SK-N-SH (cell line): Measurements from ENCODE around the gene POFUT2. TPM values are rescaled to one million over a fixed set of nuclear protein-coding genes. Genes with fewer than 3 reads are reported as not detected.

ENCODE experiments used
- CTCF ChIA-PET: fragments of 300-600, 350-600 bp; formaldehyde crosslinking; extraction: SDS; loops from one replicate; lab custom pipeline; 2021; lab: Yijun Ruan, JAX
- POLR2A ChIA-PET: fragments of 350-600 bp; sonication (Branson Sonifier 250); formaldehyde crosslinking; extraction: SDS; loops from one replicate; lab custom pipeline; 2020; ENCODE audit warnings: antibody characterized with exemption, inconsistent platforms; lab: Yijun Ruan, JAX
- DNase-seq: peaks from one replicate; pipeline ENCODE4 v3.0.0; 2012
- H2AFZ ChIP-seq: fragments of 200-600 bp; sonication (generic); 2 replicates; pipeline ENCODE4 v1.8.1; 2016; ENCODE audit warnings: antibody characterized with exemption, mild to moderate bottlenecking, low read depth
- H3F3A ChIP-seq: fragments of 200-600 bp; sonication (generic); replicated peaks from 2 replicates; pipeline ENCODE3; 2016; ENCODE audit warnings: antibody characterized with exemption, mild to moderate bottlenecking; ENCODE audit not compliant: insufficient read depth
- H3K27ac ChIP-seq, 2 experiments: fragments of 200-500 bp in 1 of 2; fragments of 200-600 bp in 1 of 2; sonication (Bioruptor generic) in 1 of 2; sonication (generic), shearing (Covaris generic) in 1 of 2; 2 replicates each; pipeline versions ENCODE4 v1.5.1 to v1.6.1; 2014 to 2016; ENCODE audit warnings: low read depth in 2 of 2, inconsistent platforms in 1 of 2, low read length in 1 of 2, mild to moderate bottlenecking in 1 of 2, mixed read lengths in 1 of 2
- H3K27me3 ChIP-seq: fragments of 200-600 bp; sonication (generic), shearing (Covaris generic); 2 replicates; pipeline ENCODE4 v1.6.1; 2016; ENCODE audit warnings: mixed run types; ENCODE audit not compliant: insufficient read depth
- H3K36me3 ChIP-seq, 2 experiments: fragments of 200-500 bp in 1 of 2; fragments of 200-600 bp in 1 of 2; sonication (Bioruptor generic) in 1 of 2; sonication (generic) in 1 of 2; replicated peaks in 1 of 2; 2 replicates each; pipeline versions ENCODE3 to v1.5.1; 2014 to 2016; ENCODE audit warnings: low read length in 1 of 2, mild to moderate bottlenecking in 1 of 2; ENCODE audit not compliant: insufficient read depth in 2 of 2, control insufficient read depth in 1 of 2
- H3K4me1 ChIP-seq, 2 experiments: fragments of 200-500 bp in 1 of 2; fragments of 200-600 bp in 1 of 2; sonication (Bioruptor generic) in 1 of 2; sonication (generic), shearing (Covaris generic) in 1 of 2; 2 replicates each; pipeline versions ENCODE4 v1.5.1 to v1.6.1; 2014 to 2016; ENCODE audit warnings: low read depth in 1 of 2, low read length in 1 of 2, mixed run types in 1 of 2; ENCODE audit not compliant: insufficient read depth in 2 of 2, control insufficient read depth in 1 of 2
- H3K4me2 ChIP-seq: fragments of 200-600 bp; sonication (generic), shearing (Covaris generic); 2 replicates; pipeline ENCODE4 v1.6.1; 2017; ENCODE audit warnings: mixed run types
- H3K4me3 ChIP-seq, 2 experiments: fragments of 200-500 bp in 1 of 2; fragments of 200-600 bp in 1 of 2; sonication (Bioruptor generic) in 1 of 2; sonication (generic), shearing (Covaris generic) in 1 of 2; 2 replicates each; pipeline versions ENCODE4 v1.5.1 to v1.8.1; 2014 to 2016; ENCODE audit warnings: low read depth in 2 of 2, inconsistent platforms in 1 of 2, low read length in 1 of 2, mild to moderate bottlenecking in 1 of 2, mixed read lengths in 1 of 2, moderate library complexity in 1 of 2
- H3K79me2 ChIP-seq: fragments of 200-600 bp; sonication (generic); 2 replicates; pipeline ENCODE4 v1.8.1; 2017; ENCODE audit warnings: mild to moderate bottlenecking; ENCODE audit not compliant: insufficient read depth
- H3K9ac ChIP-seq: fragments of 200-600 bp; sonication (generic); 2 replicates; pipeline ENCODE4 v1.6.1; 2017; ENCODE audit warnings: mixed run types
- H3K9me2 ChIP-seq: fragments of 200-600 bp; sonication (generic); 2 replicates; pipeline ENCODE4 v1.6.1; 2017; ENCODE audit warnings: mixed run types
- H3K9me3 ChIP-seq: fragments of 200-600 bp; sonication (generic); 2 replicates; pipeline ENCODE4 v1.6.1; 2017; ENCODE audit warnings: mixed run types, mild to moderate bottlenecking, moderate library complexity
- H4K20me1 ChIP-seq: fragments of 200-600 bp; sonication (generic); 2 replicates; pipeline ENCODE4 v1.6.1; 2017; ENCODE audit warnings: mild to moderate bottlenecking, mixed run types; ENCODE audit not compliant: insufficient read depth
- CHD2 ChIP-seq: fragments of 150-350 bp; IDR thresholded peaks from 2 replicates; pipeline ENCODE4 v1.6.1; 2018; ENCODE audit warnings: low read length; ENCODE audit not compliant: partially characterized antibody
- EZH2phosphoT487 ChIP-seq: fragments of 200-600 bp; sonication (generic); IDR thresholded peaks from 2 replicates; pipeline ENCODE4 v1.6.1; 2017; ENCODE audit warnings: low read depth, mixed run types, mild to moderate bottlenecking, antibody characterized with exemption, moderate library complexity, borderline replicate concordance
- FOXM1 ChIP-seq: IDR thresholded peaks from 2 replicates; pipeline ENCODE4 v1.4.0; 2012; ENCODE audit warnings: low read depth, mild to moderate bottlenecking
- GATA2 ChIP-seq: sonication (generic); formaldehyde crosslinking; IDR thresholded peaks from 2 replicates; pipeline ENCODE4 v1.5.0; 2020; ENCODE audit warnings: mild to moderate bottlenecking, missing genetic modification reagents
- JUND ChIP-seq: IDR thresholded peaks from 2 replicates; pipeline ENCODE4 v1.4.0; 2012
- MEF2A ChIP-seq: IDR thresholded peaks from 2 replicates; pipeline ENCODE4 v1.4.0; 2012; ENCODE audit warnings: low read depth, borderline replicate concordance
- RCOR1 ChIP-seq: fragments of 150-350 bp; IDR thresholded peaks from 2 replicates; pipeline ENCODE4 v1.6.1; 2017; ENCODE audit warnings: antibody characterized with exemption, low read length
- SMC3 ChIP-seq: IDR thresholded peaks from 2 replicates; pipeline ENCODE4 v1.6.1; 2012; ENCODE audit warnings: low read depth, low read length, improper control_type of control experiment
- TEAD4 ChIP-seq: IDR thresholded peaks from 2 replicates; pipeline ENCODE4 v1.4.0; 2012; ENCODE audit warnings: mild to moderate bottlenecking, borderline replicate concordance; ENCODE audit not compliant: insufficient read depth
- WGBS: methylation state at CpG from one replicate; pipeline ENCODE4 v1.1.6; 2017; ENCODE audit warnings: low lambda C conversion rate; 5-methylcytosine and 5-hydroxymethylcytosine counted together
- polyA plus RNA-seq, 3 experiments: library from polyadenylated mRNA; depleted of rRNA; stranded (reverse); fragments of >200 nt; gene quantifications; 2 replicates each; pipeline ENCODE4 v1.2.3, GENCODE V29; 2012
- TF ChIP-seq, protein P1 (sequence below): IDR thresholded peaks from 2 replicates; pipeline ENCODE4 v1.4.0; 2012; ENCODE audit warnings: low read depth, borderline replicate concordance
- TF ChIP-seq, protein P2 (sequence below): IDR thresholded peaks from 2 replicates; pipeline ENCODE4 v1.6.1; 2012; ENCODE audit warnings: mild to moderate bottlenecking, low read depth, low read length, moderate library complexity

Gene POFUT2
- polyA plus RNA-seq, 1 of the 3 experiments (the other 2 are of a cell fraction) = 53.3 TPM

DNA sequence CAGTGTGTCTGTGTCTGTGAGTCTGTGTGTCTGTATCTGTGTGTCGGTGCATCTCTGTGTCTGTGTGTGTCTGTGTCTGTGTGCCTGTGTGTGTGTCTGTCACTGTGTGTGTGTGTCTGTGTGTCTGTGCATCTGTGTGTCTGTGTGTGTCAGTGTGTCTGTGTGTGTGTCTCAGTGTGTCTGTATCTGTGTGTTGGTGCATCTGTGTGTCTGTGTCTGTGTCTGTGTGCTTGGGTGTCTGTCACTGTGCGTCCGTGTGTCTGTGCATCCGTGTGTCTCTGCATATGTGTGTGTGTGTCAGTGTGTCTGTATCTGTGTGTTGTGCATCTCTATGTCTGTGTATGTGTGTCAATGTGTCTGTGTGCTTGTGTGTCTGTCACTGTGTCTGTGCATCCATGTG is 44.7 kb upstream of the POFUT2 start:
- H3K4me2 ChIP-seq = no peak overlapping the region
- no peaks in the 10 kb centered on the region for H4K20me1 ChIP-seq
- H3K27ac ChIP-seq = no peak overlapping the region
- no peaks in the 10 kb centered on the region for H3K36me3 ChIP-seq
- H3K79me2 ChIP-seq = no peaks in the 10 kb centered on the region
- no peaks in the 10 kb centered on the region for H3K9me3 ChIP-seq
- no peak overlapping the region for H2AFZ ChIP-seq
- no peak overlapping the region for H3K9ac ChIP-seq
- H3K9me2 ChIP-seq = no peaks in the 10 kb centered on the region
- CTCF ChIA-PET = no interaction called here
- peaks cover 12 to 21% of the 10 kb centered on the region in 2 experiments; a peak in 3 of 4 replicates for H3K4me1 ChIP-seq
- H3K27me3 ChIP-seq = no peaks in the 10 kb centered on the region
- 95% methylated on average over 4 of the region's 4 CpGs for WGBS
- peaks cover 7% of the 10 kb centered on the region for H3F3A ChIP-seq
- TF ChIP-seq, protein P1, sequence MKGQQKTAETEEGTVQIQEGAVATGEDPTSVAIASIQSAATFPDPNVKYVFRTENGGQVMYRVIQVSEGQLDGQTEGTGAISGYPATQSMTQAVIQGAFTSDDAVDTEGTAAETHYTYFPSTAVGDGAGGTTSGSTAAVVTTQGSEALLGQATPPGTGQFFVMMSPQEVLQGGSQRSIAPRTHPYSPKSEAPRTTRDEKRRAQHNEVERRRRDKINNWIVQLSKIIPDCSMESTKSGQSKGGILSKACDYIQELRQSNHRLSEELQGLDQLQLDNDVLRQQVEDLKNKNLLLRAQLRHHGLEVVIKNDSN = no peak
- TF ChIP-seq TEAD4 (no peak), JUND (no peak), MEF2A (no peak), EZH2phosphoT487 (no peak), SMC3 (no peak)
- TF ChIP-seq, protein P2, sequence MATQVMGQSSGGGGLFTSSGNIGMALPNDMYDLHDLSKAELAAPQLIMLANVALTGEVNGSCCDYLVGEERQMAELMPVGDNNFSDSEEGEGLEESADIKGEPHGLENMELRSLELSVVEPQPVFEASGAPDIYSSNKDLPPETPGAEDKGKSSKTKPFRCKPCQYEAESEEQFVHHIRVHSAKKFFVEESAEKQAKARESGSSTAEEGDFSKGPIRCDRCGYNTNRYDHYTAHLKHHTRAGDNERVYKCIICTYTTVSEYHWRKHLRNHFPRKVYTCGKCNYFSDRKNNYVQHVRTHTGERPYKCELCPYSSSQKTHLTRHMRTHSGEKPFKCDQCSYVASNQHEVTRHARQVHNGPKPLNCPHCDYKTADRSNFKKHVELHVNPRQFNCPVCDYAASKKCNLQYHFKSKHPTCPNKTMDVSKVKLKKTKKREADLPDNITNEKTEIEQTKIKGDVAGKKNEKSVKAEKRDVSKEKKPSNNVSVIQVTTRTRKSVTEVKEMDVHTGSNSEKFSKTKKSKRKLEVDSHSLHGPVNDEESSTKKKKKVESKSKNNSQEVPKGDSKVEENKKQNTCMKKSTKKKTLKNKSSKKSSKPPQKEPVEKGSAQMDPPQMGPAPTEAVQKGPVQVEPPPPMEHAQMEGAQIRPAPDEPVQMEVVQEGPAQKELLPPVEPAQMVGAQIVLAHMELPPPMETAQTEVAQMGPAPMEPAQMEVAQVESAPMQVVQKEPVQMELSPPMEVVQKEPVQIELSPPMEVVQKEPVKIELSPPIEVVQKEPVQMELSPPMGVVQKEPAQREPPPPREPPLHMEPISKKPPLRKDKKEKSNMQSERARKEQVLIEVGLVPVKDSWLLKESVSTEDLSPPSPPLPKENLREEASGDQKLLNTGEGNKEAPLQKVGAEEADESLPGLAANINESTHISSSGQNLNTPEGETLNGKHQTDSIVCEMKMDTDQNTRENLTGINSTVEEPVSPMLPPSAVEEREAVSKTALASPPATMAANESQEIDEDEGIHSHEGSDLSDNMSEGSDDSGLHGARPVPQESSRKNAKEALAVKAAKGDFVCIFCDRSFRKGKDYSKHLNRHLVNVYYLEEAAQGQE = no peak
- no peak overlapping the region for H3K4me3 ChIP-seq
- POLR2A ChIA-PET = no interaction called here
- DNase-seq = no peak

DNA sequence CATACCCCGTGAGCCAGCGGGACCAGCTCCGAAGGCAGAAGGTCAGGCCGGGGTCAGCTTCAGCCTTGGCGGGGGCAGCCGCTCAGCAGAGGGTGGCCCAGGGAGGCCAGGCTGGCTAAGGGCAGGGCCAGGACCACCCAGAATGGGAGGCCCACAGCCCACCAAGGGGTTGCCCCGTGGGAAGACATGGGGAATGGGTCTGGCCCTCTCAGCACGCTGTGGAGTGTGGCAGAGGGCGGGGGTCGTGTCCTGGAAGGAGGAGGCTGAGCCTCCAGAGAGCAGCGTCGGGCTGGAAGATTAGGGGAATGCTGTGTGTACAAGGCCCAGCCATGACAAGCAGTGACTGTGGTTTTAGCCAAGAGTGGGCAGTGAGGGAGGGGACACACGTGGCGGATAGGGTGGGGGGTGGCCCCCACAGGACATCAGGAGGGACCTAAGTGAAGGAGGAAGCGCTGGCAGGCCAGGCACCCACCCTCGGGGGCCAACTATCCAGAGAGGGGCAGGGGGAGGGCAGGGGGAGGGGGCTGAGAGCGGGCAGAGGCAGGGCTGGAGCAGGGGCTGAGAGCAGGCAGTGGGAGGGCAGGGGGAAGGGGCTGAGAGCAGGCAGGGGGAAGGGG is 43.9 kb upstream of the POFUT2 start:
- no peaks in the 10 kb centered on the region for H3K9me3 ChIP-seq
- H3F3A ChIP-seq = peaks cover 7% of the 10 kb centered on the region
- H3K36me3 ChIP-seq = no peaks in the 10 kb centered on the region
- ChIA-PET CTCF (interaction anchor here (0.6 kb wide), 1 partner anchor 101 kb away, joined by 3 read pairs; no protein-coding TSS in a partner anchor), POLR2A (no interaction called here)
- H3K4me2 ChIP-seq = no peak overlapping the region
- WGBS = 78% methylated on average over 10 of the region's 17 CpGs
- H3K4me3 ChIP-seq = no peak overlapping the region
- H3K4me1 ChIP-seq = peaks cover 9 to 21% of the 10 kb centered on the region in 2 experiments; a peak in 3 of 4 replicates
- H2AFZ ChIP-seq = no peak overlapping the region
- H3K9ac ChIP-seq = 0 out of 2 replicates have a peak overlapping the region, but pooled peaks have one; percentile 62
- H3K27ac ChIP-seq = peak overlapping the region in 1 of 2 experiments; percentile 94; a peak in 1 of 4 replicates
- H3K9me2 ChIP-seq = no peaks in the 10 kb centered on the region
- no peaks in the 10 kb centered on the region for H3K27me3 ChIP-seq
- H3K79me2 ChIP-seq = no peaks in the 10 kb centered on the region
- DNase-seq = peak; percentile 70
- no peak for TF ChIP-seq EZH2phosphoT487
- TF ChIP-seq, protein P1 = no peak
- TF ChIP-seq RCOR1 = no peak
- no peak for TF ChIP-seq CHD2
- no peak for TF ChIP-seq FOXM1
- TF ChIP-seq GATA2 = no peak
- TF ChIP-seq JUND = no peak
- no peaks in the 10 kb centered on the region for H4K20me1 ChIP-seq
